ENCODE results near the gene SP1.
"Not testable (repeated sequence)": the region's sequence is repeated elsewhere in the genome, so short reads cannot be mapped to it uniquely, and the experiment has no call there.

Gene SP1

DNA sequence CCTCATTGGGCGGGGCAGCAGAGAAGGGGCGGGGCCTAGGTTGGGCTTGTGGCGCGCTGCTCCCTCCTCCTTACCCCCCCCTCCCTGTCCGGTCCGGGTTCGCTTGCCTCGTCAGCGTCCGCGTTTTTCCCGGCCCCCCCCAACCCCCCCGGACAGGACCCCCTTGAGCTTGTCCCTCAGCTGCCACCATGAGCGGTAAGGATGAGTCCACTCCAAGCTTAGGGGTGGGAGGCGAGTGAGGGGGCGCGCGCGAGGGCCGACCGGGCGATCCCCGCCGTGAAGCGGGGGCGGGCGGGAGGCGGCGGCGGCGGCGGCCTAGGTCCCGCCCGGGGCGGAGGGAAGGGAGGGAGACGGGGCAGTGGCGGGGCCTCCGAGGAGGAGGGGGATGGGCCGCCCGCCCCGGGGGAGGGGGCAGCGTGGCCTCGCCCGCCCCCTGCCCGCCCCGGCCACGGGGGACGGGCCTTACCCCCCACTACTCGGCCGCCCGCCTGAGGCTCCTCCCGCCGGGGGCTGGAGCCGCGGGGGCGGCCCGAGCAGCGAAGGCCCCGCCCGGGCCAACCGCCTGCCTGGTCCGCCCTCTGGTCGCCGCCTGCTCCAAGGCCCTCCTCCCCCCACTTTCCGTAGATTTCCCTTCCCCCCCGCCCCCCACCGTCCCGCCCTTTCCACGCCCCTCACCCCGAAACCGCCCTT is at the start of gene SP1:
SP1 (plus strand) TSS at position 73 of the 690 bp plus-strand sequence; CDS start at position 189, 116 bp downstream.
- DNase-seq = peak; percentile 99

DNA sequence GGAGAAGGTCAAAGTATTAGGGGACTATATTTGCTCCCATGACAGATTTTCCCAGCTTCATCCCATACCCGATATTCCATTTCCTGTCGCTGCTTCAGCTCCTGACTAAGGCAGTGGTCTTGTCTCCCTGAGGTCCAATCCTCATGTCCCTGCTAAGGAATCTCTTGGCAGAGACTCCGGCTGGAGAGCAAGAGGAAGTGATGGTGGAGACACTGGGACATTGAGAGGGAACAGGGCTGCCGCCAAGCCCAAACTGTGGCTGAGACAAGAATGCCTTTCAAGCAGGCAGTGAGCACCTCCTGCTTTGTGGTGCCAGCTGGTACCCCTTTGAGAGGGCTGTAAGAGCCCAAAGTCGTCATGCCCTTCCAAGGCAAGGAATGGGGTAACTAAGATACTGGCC is 49.3 kb upstream of the SP1 start:
- no peak for DNase-seq

DNA sequence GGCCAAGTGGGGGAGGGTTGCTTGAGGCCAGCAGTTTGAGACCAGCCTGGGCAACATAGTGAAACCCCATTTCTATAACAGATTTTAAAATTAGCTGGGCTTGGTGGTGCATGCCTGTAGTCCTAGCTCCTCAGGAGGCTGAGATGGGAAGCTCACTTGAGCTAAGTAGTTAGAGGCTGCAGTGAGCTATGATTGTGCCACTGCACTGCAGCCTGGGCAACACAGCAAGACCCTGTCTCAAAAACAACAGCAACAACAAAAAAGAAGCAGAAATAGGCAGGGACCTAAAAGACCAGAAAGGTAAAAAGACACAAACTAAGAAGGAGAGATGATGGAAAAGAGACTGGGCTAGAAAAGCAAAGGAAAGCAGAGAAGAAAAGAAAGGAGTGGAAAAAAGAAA is 47.6 kb upstream of the SP1 start:
- DNase-seq = not testable (repeated sequence)

DNA sequence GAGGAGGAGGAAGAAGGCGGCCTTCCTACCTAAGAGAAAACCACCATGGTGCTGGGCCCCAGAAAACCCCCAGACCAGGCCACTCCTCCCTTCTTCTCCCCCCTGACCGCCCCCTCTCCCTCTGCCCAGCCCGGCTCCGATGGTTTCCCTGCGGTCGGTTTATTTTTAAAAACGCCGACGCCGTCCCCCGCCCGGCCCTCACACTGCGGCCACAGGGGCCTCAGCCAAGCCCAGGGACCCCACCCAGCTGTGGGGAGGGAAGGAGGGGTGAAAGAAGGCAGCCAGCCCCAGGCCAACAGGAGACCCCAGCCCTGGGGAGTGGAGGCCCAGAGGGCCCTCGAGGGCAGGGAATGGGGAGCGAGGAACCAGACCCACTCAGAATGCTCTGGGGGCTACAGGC is 47.2 kb upstream of the SP1 start:
- DNase-seq = no peak

DNA sequence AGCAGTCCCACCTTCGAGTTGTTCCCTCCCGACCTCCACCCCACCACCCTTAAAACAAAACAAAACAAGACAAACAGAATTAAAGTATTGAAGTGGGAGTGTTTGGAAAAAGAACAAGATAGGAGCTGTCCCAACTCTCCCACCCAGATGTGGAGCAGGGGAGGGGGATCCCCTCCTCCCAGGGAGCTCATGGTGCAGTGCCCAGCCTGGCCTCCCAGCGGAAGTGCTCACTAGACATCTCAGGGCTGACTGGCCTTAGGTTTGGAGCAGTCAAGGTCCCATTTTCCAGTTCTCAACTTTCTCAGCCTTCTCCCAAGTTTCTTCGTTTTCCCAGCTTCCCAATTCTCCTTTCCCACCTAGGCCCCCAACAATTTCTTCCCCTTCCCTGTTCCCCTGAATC is 46.7 kb upstream of the SP1 start:
- no peak for DNase-seq

DNA sequence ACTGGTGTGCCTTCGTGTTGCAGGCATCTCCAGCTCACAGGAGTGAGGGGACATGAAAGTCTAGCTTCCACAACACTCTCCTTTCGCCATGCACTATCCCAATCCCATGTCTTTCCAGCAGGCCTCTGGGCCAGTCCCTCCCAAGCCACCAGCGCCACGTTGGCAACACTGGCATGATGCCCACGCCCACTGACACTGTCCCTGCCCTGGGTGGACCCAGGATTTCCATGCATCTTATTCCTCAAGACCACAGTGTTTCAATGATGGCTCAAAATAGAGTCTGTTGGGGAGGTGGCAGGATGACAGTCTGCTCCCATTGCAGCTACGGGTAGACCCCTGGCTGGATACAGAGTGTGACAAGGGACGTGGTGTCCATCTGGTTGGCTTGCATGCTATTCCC is 46.1 kb upstream of the SP1 start:
- DNase-seq = no peak

DNA sequence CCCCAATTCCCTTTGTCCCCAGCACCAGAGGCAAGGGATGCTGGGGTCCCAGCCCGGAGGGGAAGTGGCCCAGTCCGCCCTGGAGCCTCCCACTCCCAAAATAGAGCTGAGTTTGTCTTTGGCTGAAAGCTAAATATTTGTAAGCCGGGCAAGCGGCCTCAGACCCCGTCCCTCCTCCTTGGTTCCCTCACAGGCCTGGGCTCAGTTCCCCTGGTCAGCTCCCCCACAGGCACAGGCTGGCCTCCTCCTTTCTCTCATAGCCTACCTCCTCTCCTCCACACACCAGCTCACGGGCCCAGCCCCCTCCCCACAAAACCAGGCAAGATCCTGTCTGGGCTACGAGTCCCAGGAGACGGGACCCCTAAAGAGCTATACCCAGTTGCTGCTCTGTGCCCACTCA is 45.2 kb upstream of the SP1 start:
- DNase-seq = no peak

DNA sequence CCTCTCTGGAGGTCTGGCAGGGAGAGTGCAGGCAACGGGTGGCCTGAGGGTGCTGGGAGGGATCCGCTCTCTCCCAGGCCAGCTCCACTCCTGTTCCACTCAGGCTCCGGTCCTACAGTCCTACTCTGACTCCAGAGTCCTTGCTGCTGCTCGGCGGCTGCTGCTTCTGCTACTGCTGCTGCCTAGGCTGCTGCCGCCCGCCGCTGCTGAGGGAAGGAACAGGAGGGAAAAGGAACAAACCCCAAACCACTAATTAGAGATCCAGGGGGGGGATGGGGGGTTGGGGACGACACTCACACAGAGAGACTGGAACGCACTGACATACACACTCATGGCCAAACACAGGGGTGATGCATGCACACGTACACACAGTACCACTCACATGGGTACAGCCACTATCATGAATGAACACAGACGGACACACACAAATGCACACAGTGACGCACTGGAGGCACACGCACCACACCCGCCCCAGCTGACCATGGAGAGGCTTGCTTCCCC is 43.7 kb upstream of the SP1 start, which contains the start of gene SP7:
SP7 (minus strand) TSS at position 174 of the 501 bp plus-strand sequence. CDS start 708 bp downstream, outside the sequence.
- DNase-seq = no peak

DNA sequence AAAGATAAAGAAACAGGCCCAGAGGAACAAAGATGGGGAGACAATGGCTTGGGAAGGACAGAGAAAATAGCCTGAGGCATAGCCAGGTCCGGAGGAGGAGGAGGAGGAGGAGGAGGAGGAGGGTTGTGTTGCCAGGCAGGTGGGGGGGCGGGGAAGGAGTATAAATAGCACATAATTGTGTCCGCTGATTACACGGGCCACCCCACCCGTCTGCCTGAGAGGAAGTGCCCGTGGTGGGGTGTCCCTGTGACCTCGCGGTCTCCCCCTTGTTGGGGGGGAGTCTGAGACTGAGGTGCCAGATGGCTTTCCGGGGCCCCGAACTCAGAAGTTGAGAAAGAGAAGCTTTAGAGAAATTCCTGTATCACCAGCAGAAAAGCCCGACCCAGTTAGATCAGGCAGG is 42.0 kb upstream of the SP1 start:
- DNase-seq = no peak

DNA sequence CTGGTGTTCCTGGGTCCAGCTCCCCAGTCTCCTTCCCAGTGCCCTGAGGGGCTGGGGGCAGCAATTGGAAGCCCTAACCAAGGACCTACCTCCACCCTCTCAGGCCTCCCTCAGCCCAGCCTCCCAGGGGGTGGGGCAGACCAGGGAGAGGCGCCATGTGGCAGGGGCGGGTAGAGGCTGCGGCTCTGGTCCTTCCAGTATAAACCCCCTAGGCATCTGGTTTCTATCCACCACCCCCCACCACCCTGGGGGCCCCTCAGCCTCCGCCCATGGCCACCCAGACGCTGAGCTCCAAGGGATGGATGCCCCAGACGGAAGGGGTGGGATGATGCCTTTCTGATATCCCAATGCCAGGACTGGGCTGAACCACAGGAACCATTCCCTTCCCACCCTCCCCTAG is 41.1 kb upstream of the SP1 start:
- DNase-seq = no peak

DNA sequence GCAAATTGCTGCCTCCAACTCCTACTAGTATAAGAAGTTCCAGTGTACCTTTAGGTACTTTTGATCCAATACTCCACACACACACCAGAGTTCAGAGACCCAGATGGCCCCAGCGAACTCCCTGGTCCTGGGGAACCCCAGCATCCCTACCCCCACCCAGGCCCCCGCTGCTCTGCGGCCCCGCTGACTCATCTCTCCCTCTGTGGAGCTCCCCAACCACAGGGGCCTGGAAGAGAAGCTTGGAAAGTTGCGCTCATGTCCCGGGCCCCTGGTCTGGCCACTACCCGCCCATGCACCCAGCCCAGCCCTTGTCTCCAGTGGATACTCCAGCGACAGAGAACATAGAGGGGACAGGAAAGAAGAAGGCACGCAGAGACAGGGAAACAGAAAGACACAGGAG is 39.6 kb upstream of the SP1 start:
- no peak for DNase-seq

DNA sequence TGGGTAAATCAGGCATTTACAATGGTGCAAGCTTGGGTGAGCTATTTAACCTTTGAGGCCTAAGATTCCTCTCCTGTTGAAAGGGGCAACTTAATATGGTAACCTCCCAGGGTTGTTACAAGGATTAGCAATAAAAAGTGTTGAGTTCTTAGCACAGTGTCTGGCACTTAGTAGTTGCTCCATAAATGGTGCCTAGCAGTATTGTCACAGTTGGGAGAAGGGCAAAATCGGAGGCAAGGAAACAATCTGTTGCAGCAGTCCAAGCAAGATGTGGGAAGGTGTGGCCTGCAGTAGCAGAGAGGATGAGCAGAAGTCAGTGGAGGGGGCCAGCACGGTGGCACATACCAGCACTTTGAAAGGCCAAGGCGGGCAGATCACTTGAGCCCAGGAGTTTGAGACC is 36.5 kb upstream of the SP1 start:
- no peak for DNase-seq

DNA sequence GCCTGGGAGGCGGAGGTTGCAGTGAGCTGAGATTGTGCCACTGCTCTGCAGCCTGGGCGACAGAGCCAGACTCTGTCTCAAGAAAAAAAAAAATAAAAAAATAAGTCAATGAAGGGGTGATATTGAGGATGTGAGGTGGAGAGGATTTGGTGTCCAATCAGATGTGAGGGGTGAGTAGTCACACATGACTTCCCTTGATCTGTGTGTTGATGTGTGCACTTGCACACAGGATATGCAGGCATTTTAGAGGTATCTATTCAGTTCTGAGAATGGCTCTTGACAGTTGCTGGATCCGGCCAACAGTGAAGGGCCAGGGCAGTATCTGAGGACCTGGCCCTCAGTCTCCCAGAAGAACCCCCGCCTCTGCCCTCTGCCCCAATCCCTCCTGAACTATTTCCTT is 36.0 kb upstream of the SP1 start:
- DNase-seq = no peak

DNA sequence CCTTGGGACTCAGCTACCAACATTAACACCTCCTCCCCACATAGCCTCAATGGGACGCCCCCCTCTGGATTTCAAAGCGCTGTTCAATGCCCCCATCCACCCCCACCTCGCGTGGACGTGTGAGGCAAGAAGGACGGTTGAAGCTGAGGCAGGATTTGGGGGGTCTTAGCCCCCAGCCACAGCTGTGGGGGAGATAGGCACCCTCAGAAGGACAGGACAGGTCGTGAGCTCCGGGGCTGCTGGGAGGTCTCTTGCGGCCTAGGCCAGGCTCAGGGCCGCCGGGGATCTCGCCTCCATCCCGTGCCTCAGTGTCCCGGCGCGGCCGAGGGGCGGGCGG is 35.5 kb upstream of the SP1 start:
- peak; percentile 2 for DNase-seq

DNA sequence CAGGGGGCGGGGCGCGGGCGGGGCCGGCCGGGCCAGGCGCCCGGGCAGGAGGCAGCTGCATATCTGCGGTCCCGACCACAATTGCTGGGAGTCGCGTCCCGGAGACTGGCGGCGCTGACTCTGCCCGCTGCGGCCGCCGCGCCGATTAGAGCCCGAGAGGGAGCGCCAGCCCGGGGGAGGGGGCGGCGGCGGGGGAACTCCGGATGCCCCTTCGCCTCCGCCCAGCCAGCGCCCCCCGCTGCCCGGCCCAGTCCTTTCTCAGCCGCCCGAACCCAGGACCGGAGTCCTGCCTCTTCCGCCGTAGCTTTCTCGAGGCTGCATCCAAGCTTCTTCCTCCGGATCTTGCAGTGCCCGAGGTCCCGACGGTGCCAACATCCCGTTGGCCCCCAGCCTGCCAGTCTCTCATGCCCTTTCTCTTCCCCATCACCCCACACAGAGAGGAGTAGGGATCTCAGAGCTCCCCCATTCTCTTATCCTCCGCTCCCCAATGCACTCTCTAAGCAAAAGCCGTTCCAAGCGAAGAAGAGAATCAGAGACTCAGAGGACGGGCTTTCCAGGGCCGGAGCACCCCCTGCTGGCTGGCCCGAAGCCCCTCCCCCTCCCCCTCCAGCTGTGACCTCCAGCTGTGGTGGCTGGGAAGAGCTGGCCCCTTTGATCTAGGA is 35.0 kb upstream of the SP1 start:
- peak; percentile 76 for DNase-seq

DNA sequence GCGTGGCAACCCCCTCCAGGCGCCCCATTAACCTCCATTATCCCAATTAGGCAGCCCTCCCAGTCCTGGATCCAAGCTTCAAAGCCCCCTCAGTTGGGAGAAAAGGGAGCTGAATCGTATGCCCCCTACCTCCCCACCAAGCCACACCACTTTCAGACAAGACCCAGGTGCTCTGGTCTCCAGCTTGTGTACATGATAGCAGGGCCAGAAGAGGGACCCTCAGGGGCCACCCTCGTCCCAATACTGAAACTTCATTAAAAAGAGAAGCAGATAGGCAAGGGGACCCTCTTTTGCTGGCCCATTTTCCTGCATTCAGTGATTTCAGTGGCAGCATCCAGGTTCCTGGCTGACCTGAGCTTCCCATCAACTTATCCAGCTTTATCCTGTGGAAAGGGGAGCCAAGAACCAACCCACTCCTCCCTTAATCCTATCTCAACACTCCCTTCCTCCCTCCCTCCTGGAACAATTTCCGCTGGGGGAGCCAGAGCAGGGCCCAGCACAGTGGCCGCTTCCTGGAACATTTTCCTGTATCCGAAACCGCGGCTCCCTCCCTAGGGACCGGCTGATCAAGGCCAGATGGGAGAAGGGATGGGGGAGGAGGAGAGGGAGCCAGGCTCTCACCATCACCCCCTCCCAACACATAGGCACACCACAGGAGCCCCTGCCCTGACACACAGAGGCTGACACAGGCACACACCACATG is 34.3 kb upstream of the SP1 start:
- no peak for DNase-seq

DNA sequence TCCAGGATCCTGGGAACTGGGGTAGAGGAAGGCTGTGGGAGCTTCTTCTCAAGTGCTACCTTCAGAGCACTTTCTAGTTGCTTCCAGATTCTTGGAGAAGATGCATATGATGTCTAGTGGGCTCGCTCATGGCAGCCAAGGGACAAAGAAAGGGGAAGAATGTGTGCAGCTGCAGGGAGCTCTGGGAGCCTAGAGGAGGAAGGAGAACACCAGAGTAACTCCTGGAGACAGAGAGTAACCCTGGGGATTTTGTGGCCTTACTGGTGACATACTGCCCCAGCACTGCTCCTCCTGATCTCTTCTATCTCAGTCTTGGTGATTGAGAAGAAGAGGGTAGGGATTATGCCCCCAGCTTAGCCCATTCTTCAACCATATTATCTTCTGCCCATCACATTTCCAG is 33.5 kb upstream of the SP1 start:
- DNase-seq = no peak

DNA sequence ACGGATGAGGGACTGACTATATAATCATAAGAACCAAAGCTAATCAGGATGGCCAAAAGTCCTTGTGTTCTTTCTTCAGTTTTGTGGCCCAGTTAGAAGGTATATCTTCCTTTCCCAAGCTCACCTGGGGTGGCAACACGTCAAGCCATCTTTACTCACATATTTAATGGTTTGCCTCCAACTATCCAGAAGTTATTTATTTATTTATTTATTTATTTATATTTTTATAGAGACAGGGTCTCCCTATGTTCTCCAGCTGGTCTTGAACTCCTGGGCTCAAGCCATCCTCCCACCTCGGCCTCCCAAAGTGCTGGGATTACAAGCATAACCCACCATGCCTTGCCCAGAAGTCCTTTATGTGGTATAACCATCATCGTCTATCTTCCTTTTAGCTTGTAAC is 32.1 kb upstream of the SP1 start:
- no peak for DNase-seq

DNA sequence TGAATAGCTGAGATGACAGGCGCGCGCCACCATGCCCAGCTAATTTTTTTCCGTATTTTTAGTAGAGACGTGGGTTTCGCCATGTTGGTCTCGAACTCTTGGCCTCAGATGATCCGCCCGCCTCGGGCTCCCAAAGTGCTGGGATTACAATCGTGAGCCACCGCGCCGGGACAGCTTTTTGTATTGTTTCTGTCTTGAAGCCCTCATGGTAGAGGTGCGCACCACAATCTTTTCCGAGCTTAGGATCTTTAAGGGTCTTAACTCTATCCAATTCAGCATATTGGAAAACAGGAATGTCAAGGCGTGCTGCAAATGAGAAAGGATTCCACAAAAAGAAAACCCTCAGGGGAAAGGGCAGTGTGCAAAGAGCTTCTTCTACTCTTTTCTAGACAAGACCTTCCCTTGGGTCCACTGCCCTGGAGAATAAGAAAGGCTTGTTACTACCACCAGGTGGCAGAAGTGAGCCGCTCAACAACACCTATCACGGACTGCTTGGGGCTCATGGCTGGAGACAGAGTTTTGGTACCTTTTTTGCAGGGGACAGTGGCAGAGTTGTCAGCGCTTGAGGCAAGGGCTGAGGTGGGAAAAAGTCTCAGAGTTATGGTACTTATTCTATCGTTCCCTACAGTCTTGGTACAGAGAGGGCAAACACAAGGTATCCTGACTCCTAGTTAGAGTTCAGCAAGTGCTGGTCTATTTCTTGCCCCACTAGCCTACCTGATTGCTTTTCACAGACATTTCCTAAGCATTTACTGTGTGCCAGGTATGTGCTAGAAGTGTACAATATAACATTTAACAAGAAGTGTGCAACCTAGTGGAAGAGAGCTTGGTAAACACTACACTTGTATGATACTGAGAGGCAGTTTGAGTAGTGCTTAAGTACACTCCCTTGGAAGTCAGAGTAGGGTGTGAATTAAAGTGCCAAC is 27.4 kb upstream of the SP1 start:
- DNase-seq = peak; percentile 82

DNA sequence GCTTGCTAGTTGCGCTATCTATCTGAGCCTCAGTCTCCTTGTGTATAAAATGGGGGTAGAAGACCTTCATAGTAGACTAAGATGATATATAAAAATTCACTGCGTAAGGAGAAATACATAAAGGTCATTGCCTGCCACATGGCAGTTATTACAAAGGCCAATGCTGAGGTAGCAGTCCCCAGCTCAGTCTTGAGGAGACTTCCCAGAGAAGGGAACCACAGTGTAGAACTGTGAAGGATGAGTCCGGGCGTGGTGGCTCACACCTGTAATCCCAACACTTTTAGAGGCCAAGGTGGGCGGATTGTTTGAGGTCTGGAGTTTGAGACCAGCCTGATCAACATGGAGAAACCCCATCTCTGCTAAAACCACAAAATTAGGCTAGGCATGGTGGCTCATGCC is 26.7 kb upstream of the SP1 start:
- no peak for DNase-seq

DNA sequence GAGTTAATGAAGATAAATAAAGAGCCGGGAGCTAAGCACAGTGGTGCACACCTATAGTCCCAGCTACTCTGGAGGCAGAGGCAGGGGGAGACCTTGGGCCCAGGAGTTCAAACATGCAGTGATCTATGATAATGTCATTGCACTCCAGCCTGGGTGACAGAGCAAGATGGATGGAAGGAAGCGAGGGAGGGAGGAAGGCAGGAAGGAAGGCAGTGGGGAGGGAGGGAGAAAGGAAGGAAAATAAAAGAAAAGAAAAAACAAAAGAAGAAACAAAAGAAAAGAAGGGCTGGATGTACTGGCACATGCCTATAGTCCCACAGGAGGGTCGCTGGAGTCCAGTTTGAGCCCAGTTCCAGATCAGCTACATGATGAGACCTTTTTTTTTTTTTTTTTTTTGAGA is 24.9 kb upstream of the SP1 start:
- DNase-seq = no peak

DNA sequence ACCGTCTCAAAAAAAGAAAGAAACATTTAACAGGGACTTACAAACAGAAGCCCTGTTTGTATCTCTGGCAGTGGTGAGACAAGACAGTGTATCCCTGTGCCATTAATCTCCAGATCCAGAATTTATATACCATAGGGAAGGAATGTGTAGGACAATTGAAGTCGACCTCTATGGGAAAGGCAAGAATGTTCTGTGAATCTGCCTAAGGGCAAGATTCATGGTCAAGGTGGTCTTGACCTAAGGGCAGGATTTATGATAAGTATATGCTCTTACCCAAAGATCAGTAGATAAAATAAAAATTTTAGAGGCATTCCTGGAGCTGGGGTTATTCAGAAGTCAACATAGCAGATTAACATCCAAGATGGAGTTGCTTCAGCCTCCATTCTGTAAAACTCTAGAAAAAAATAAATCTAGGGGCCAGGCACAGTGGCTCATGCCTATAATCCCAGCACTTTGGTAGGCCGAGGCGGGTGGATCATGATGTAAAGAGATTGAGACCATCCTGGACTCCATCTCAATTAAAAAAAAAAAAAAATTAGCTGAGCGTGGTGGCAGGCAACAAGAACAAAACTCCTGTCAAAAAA is 21.0 kb upstream of the SP1 start:
- no peak for DNase-seq

DNA sequence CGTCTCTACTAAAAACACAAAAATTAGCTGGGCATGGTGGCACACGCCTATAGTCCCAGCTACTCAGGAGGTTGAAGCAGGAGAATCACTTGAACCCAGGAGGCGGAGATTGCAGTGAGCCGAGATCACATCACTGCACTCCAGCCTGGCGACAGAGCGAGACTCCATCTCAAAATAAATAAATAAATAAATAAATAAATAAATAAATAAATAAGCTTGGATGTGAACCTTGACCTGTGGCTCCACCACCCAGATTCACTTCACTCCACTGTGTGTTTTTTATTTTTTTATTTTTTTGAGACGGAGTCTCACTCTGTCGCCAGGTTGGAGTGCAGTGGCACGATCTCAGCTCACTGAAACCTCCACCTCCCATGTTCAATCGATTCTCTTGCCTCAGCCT is 18.3 kb upstream of the SP1 start:
- not testable (repeated sequence) for DNase-seq

Measured in activated naive CD4-positive, alpha-beta T cell treated with Interleukin-2 at 50 U/mL for 16 hours (primary cell).